ENCODE measurements around the gene MAP2K3.

GRCh38 chr17:21279198-21279535 lies 5.3 kb upstream of the MAP2K3 start:
- TF ChIP-seq POLR2A (IDR thresholded peaks at IDR 0.05; ENCODE audit: low read depth, low read length), result no peak
- TF ChIP-seq NFE2L2 (IDR thresholded peaks at IDR 0.05; ENCODE audit: low read depth, low read length), result no peak
- TF ChIP-seq CTCF (conservative IDR thresholded peaks at IDR 0.05; ENCODE audit: low read depth, low read length), result no peak
